ENCODE measurements around the gene SMU1.

The SMU1 gene

DNA sequence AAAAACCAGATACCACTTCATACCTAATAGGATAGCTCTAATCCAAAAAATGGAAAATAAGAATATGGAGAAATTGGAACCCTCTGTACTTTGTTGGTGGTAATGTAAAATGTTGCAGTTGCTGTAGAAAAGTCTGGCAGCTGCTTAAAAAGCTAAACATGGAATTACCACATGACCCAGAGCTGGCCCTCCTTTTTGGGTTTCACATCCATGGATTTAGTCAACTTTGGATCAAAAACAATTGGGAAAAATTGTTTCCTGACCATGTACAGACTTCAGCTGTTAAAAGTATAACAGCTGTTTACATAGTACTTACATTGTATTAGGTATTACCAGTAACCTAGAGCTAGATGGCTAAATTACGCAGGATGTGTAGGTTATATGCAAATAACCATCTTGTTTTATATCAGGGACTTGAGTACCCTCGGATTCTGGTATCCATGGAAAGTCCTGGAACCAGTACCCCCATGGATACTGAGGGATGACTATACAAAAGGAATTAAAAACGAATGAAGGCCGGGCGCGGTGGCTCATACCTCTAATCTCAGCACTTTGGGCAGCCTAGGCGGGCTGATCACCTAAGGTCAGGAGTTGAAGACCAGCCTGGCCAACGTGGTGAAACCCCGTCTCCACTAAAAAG is 35.6 kb downstream of the SMU1 start:
- Histone ChIP-seq H3K79me2 (no peaks in the 10 kb centered on the region), H3K4me1 (no peaks in the 10 kb centered on the region), H3K4me2 (ENCODE audit: low read length) (no peak overlapping the region), H3K27me3 (ENCODE audit: control insufficient read depth, insufficient read depth, low read length) (no peaks in the 10 kb centered on the region), H3K36me3 (ENCODE audit: control insufficient read depth, insufficient read depth, low read length) (peaks cover 2% of the 10 kb centered on the region), H3K27ac (no peak overlapping the region), H2AFZ (no peak overlapping the region), H3K9me3 (ENCODE audit: control insufficient read depth, low read length) (no peaks in the 10 kb centered on the region), H3K4me3 (ENCODE audit: low read depth, low read length) (no peak overlapping the region), H3K9ac (no peak overlapping the region)
- TF ChIP-seq, protein P1, sequence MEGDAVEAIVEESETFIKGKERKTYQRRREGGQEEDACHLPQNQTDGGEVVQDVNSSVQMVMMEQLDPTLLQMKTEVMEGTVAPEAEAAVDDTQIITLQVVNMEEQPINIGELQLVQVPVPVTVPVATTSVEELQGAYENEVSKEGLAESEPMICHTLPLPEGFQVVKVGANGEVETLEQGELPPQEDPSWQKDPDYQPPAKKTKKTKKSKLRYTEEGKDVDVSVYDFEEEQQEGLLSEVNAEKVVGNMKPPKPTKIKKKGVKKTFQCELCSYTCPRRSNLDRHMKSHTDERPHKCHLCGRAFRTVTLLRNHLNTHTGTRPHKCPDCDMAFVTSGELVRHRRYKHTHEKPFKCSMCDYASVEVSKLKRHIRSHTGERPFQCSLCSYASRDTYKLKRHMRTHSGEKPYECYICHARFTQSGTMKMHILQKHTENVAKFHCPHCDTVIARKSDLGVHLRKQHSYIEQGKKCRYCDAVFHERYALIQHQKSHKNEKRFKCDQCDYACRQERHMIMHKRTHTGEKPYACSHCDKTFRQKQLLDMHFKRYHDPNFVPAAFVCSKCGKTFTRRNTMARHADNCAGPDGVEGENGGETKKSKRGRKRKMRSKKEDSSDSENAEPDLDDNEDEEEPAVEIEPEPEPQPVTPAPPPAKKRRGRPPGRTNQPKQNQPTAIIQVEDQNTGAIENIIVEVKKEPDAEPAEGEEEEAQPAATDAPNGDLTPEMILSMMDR (IDR thresholded peaks at IDR 0.05), result no peak

DNA sequence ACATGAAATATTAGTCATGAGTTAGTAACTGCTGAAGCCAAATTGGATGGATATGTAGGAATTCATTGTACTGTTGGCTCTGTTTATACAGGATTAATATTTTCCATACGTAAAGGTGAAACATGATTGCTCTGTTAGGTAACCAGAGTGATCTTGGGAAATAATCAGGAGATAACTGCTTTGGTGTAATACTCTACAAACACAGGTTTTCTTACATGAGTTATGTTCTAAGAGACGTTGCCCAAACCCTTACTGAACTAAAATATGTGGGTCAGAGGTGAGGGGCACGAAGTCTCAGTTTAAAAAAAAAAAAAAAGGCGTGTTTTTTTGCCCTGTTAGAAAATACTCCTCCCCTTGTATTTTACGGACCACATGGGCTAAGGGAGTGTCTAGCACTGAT is 43.6 kb downstream of the SMU1 start:
- Histone ChIP-seq H3K9me3 (ENCODE audit: control insufficient read depth, low read length) (no peaks in the 10 kb centered on the region), H3K36me3 (ENCODE audit: control insufficient read depth, insufficient read depth, low read length) (peaks cover 2% of the 10 kb centered on the region), H3K4me2 (ENCODE audit: low read length) (no peak overlapping the region), H3K27ac (no peak overlapping the region), H3K4me3 (ENCODE audit: low read depth, low read length) (no peak overlapping the region), H3K27me3 (ENCODE audit: control insufficient read depth, insufficient read depth, low read length) (no peaks in the 10 kb centered on the region), H3K4me1 (peaks cover 9% of the 10 kb centered on the region), H3K9ac (no peak overlapping the region), H2AFZ (no peak overlapping the region), H3K79me2 (no peaks in the 10 kb centered on the region)
- TF ChIP-seq, protein P1 (IDR thresholded peaks at IDR 0.05), result no peak

DNA sequence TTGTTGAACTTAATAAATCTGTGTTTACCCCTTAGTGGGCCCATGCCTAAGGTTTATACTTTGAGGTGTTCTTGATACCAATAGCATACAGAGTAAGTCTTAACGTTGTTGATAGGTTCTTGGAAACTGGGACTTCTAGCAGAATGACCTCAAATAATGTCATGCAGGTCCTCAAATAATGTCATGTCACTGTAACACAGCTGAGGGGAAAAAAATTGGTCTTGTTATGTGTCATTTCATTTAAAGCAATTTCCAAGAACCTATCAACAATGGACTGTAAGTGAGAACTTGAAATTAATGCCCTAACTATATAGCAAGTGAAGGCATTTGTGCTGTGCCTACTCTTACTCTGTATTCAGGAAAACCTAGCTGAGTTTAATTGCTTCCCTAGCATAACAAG is 44.2 kb downstream of the SMU1 start:
- Histone ChIP-seq H3K4me1 (peaks cover 9% of the 10 kb centered on the region), H3K27ac (no peak overlapping the region)
- TF ChIP-seq, protein P1 (IDR thresholded peaks at IDR 0.05), result no peak

DNA sequence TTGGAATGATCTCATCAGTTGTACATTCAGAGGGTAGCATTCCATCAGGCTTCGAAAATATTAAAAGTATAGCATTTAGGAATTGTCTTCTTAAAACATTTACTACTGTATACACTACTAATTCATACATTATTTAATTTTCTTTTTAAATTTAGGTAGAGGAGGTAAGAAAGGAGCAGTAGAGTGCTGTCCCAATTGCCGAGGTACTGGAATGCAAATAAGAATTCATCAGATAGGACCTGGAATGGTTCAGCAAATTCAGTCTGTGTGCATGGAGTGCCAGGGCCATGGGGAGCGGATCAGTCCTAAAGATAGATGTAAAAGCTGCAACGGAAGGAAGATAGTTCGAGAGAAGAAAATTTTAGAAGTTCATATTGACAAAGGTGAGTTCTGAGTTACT is 46.2 kb downstream of the SMU1 start:
- no peaks in the 10 kb centered on the region for H3K9me3 ChIP-seq (ENCODE audit: control insufficient read depth, low read length)
- no peak overlapping the region for H3K27ac ChIP-seq
- no peaks in the 10 kb centered on the region for H3K36me3 ChIP-seq (ENCODE audit: control insufficient read depth, insufficient read depth, low read length)
- H3K27me3 ChIP-seq (ENCODE audit: control insufficient read depth, insufficient read depth, low read length), result no peaks in the 10 kb centered on the region
- TF ChIP-seq, protein P1 (IDR thresholded peaks at IDR 0.05), result no peak
- H3K4me1 ChIP-seq, result peaks cover 9% of the 10 kb centered on the region
- H3K4me3 ChIP-seq (ENCODE audit: low read depth, low read length), result no peak overlapping the region
- no peak overlapping the region for H2AFZ ChIP-seq
- H3K4me2 ChIP-seq (ENCODE audit: low read length), result no peak overlapping the region
- H3K9ac ChIP-seq, result no peak overlapping the region
- peaks cover 12% of the 10 kb centered on the region for H3K79me2 ChIP-seq

More for the DNA sequence above, 44.2 kb downstream of the SMU1 start:
- no peak overlapping the region for H3K4me2 ChIP-seq (ENCODE audit: low read length)
- no peaks in the 10 kb centered on the region for H3K9me3 ChIP-seq (ENCODE audit: control insufficient read depth, low read length)
- H3K36me3 ChIP-seq (ENCODE audit: control insufficient read depth, insufficient read depth, low read length), result no peaks in the 10 kb centered on the region
- H3K27me3 ChIP-seq (ENCODE audit: control insufficient read depth, insufficient read depth, low read length), result no peaks in the 10 kb centered on the region
- peaks cover 4% of the 10 kb centered on the region for H3K79me2 ChIP-seq
- H3K4me3 ChIP-seq (ENCODE audit: low read depth, low read length), result no peak overlapping the region
- no peak overlapping the region for H3K9ac ChIP-seq
- no peak overlapping the region for H2AFZ ChIP-seq

DNA sequence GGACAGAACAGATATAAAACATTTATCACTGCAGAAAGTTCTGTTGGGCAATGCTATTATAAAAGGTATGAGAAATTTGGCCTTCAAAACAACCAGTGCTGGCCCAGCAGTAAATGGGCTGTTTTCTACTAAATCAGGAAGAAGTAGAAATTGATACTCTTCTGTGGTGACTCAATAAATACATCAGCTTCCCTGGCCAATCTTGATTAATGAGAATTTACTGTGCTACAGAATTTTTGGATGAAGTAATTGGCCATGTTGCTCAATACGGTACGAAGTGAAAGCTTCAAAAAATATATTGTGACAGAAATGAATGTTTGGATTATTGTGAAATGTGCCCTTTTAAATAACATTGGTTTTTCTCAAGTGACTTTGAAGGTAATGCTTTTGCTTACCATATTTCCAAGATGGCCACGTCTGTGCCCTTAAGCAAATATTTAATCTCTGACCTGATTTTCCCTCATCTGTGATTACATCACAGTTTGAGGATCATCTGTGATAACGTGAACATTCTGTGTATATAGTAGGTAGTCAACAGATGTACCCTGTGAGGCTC is 47.2 kb downstream of the SMU1 start:
- Histone ChIP-seq H3K36me3 (ENCODE audit: control insufficient read depth, insufficient read depth, low read length) (no peaks in the 10 kb centered on the region), H3K9me3 (ENCODE audit: control insufficient read depth, low read length) (no peaks in the 10 kb centered on the region), H3K27me3 (ENCODE audit: control insufficient read depth, insufficient read depth, low read length) (no peaks in the 10 kb centered on the region), H2AFZ (no peak overlapping the region), H3K79me2 (peaks cover 13% of the 10 kb centered on the region), H3K27ac (no peak overlapping the region), H3K4me3 (ENCODE audit: low read depth, low read length) (no peak overlapping the region), H3K9ac (no peak overlapping the region), H3K4me2 (ENCODE audit: low read length) (no peak overlapping the region), H3K4me1 (peaks cover 9% of the 10 kb centered on the region)
- TF ChIP-seq, protein P1 (IDR thresholded peaks at IDR 0.05), result no peak

Data from parathyroid adenoma (tissue), 2 donors.